HEK293T (cell line): Measurements from ENCODE around the gene MYH3.

Experiments
- CTCF ChIA-PET: fragments of 350-600 bp; formaldehyde crosslinking; extraction: SDS; loops from one replicate; lab custom pipeline; 2021; ENCODE audit warnings: antibody characterized with exemption, inconsistent platforms; lab: Yijun Ruan, JAX
- POLR2A ChIA-PET: fragments of 350-600 bp; formaldehyde crosslinking; extraction: SDS; loops from one replicate; lab custom pipeline; 2020; ENCODE audit warnings: antibody characterized with exemption, inconsistent platforms; lab: Yijun Ruan, JAX
- DNase-seq: peaks from one replicate; pipeline ENCODE4 v3.0.0; 2012; ENCODE audit warnings: mixed read lengths; ENCODE audit errors: extremely low spot score
- ARNT ChIP-seq: fragments of 450-650 bp; IDR thresholded peaks from 2 replicates; pipeline ENCODE4 v1.6.1; 2017; ENCODE audit warnings: mild to moderate bottlenecking
- BHLHE40 ChIP-seq: fragments of 450-650 bp; IDR thresholded peaks from 2 replicates; pipeline ENCODE4 v1.6.1; 2016; ENCODE audit warnings: mild to moderate bottlenecking, moderate library complexity, borderline replicate concordance
- CTBP1 ChIP-seq: fragments of 450-650 bp; IDR thresholded peaks from 2 replicates; pipeline ENCODE4 v1.6.1; 2016; ENCODE audit warnings: borderline replicate concordance
- ELF4 ChIP-seq: fragments of 450-650 bp; IDR thresholded peaks from 2 replicates; pipeline ENCODE4 v1.6.1; 2017; ENCODE audit warnings: antibody characterized with exemption
- FOXA1 ChIP-seq: fragments of 450-650 bp; IDR thresholded peaks from 2 replicates; pipeline ENCODE4 v1.6.1; 2016; ENCODE audit warnings: mild to moderate bottlenecking
- FOXK2 ChIP-seq: fragments of 450-650 bp; IDR thresholded peaks from 2 replicates; pipeline ENCODE4 v1.6.1; 2016; ENCODE audit warnings: mild to moderate bottlenecking
- FOXM1 ChIP-seq: fragments of 450-650 bp; IDR thresholded peaks from 2 replicates; pipeline ENCODE4 v1.6.1; 2017; ENCODE audit warnings: mild to moderate bottlenecking, borderline replicate concordance
- HDGF ChIP-seq: fragments of 450-650 bp; IDR thresholded peaks from 2 replicates; pipeline ENCODE4 v1.6.1; 2017; ENCODE audit warnings: antibody characterized with exemption, borderline replicate concordance
- L3MBTL2 ChIP-seq: fragments of 450-650 bp; conservative IDR thresholded peaks from 2 replicates; pipeline ENCODE4 v1.6.1; 2016; ENCODE audit warnings: mild to moderate bottlenecking
- LEF1 ChIP-seq: fragments of 450-650 bp; IDR thresholded peaks from 2 replicates; pipeline ENCODE4 v1.6.1; 2017; ENCODE audit warnings: mild to moderate bottlenecking, borderline replicate concordance
- NFRKB ChIP-seq: fragments of 450-650 bp; IDR thresholded peaks from 2 replicates; pipeline ENCODE4 v1.6.1; 2016; ENCODE audit warnings: mild to moderate bottlenecking, moderate library complexity
- PKNOX1 ChIP-seq: fragments of 450-650 bp; IDR thresholded peaks from 2 replicates; pipeline ENCODE4 v1.6.1; 2016
- SP1 ChIP-seq: fragments of 450-650 bp; IDR thresholded peaks from 2 replicates; pipeline ENCODE4 v1.6.1; 2017
- SUZ12 ChIP-seq: fragments of 450-650 bp; IDR thresholded peaks from 2 replicates; pipeline ENCODE4 v1.6.1; 2016; ENCODE audit warnings: mild to moderate bottlenecking
- TARDBP ChIP-seq: fragments of 450-650 bp; IDR thresholded peaks from 2 replicates; pipeline ENCODE4 v1.6.1; 2016
- ZNF384 ChIP-seq: fragments of 450-650 bp; IDR thresholded peaks from 2 replicates; pipeline ENCODE4 v1.6.1; 2016

MYH3 gene

GRCh38 chr17:10646392-10646990 is 10.6 kb downstream of the MYH3 start:
- CTCF ChIA-PET: interaction anchor here (0.5 to 1.4 kb wide), 16 partner anchors 8 to 1458 kb away, joined by 3 to 6 read pairs (median 4); no protein-coding TSS in a partner anchor
- peak; percentile 73 for DNase-seq
- POLR2A ChIA-PET: no interaction called here
- TF ChIP-seq L3MBTL2: no peak
- no peak for TF ChIP-seq FOXK2
- no peak for TF ChIP-seq HDGF
- TF ChIP-seq FOXM1: no peak
- TF ChIP-seq ELF4: no peak
- TF ChIP-seq NFRKB: no peak
- no peak for TF ChIP-seq PKNOX1
- no peak for TF ChIP-seq LEF1
- TF ChIP-seq SUZ12: no peak
- TF ChIP-seq SP1: no peak
- TF ChIP-seq FOXA1: no peak
- no peak for TF ChIP-seq BHLHE40
- TF ChIP-seq TARDBP: no peak
- no peak for TF ChIP-seq CTBP1
- TF ChIP-seq ARNT: no peak
- no peak for TF ChIP-seq ZNF384

- no peak for TF ChIP-seq HDGF
- no peak for TF ChIP-seq BHLHE40
- TF ChIP-seq L3MBTL2: no peak
- TF ChIP-seq TARDBP: no peak
- TF ChIP-seq NFRKB: no peak
- no peak for TF ChIP-seq ARNT
- TF ChIP-seq LEF1: no peak
- no peak for TF ChIP-seq SUZ12
- TF ChIP-seq ELF4: no peak
- no peak for TF ChIP-seq SP1
- no peak for TF ChIP-seq PKNOX1
- no peak for TF ChIP-seq FOXK2
- TF ChIP-seq ZNF384: no peak
- no peak for TF ChIP-seq FOXM1
- DNase-seq: no peak
- ChIA-PET CTCF (interaction anchor here (0.6 kb wide), 1 partner anchor 85 kb away, joined by 8 read pairs; no protein-coding TSS in a partner anchor), POLR2A (no interaction called here)
Observed at GRCh38 chr17:10640475-10640874, 16.6 kb downstream of the MYH3 start.

- TF ChIP-seq NFRKB (no peak), PKNOX1 (no peak), FOXK2 (no peak), SUZ12 (no peak), CTBP1 (no peak)
- DNase-seq: no peak
- ChIA-PET CTCF (interaction anchor here (1.2 kb wide), 1 partner anchor 9 kb away, joined by 4 read pairs; no protein-coding TSS in a partner anchor), POLR2A (no interaction called here)
Observed at GRCh38 chr17:10638151-10638550, 19.0 kb downstream of the MYH3 start.

- no peak for TF ChIP-seq SP1
- no peak for TF ChIP-seq CTBP1
- TF ChIP-seq FOXM1: no peak
- TF ChIP-seq NFRKB: no peak
- no peak for TF ChIP-seq FOXK2
- no peak for TF ChIP-seq L3MBTL2
- no peak for TF ChIP-seq FOXA1
- DNase-seq: no peak
- ChIA-PET CTCF (no interaction called here), POLR2A (no interaction called here)
Observed at GRCh38 chr17:10635290-10635689, 21.8 kb downstream of the MYH3 start.

GRCh38 chr17:10633738-10634379 is 23.2 kb downstream of the MYH3 start:
- TF ChIP-seq SP1 (no peak), BHLHE40 (no peak), ELF4 (no peak), SUZ12 (no peak), L3MBTL2 (no peak), FOXA1 (no peak), HDGF (no peak), NFRKB (no peak), TARDBP (no peak), PKNOX1 (no peak), LEF1 (no peak)
- POLR2A ChIA-PET: no interaction called here
- CTCF ChIA-PET: interaction anchor here (0.6 kb wide), 1 partner anchor 19 kb away, joined by 3 read pairs; no protein-coding TSS in a partner anchor
- DNase-seq: no peak
